H9 (cell line): Measurements from ENCODE around the gene DEFB126. TPM values are rescaled to one million over a fixed set of nuclear protein-coding genes. Genes with fewer than 3 reads are reported as not detected.

Source experiments
- DNase-seq: peaks from one replicate; pipeline ENCODE4 v3.0.0-alpha.2; 2017
- H2AFZ ChIP-seq: one replicate; pipeline ENCODE4 v1.6.1; 2013; ENCODE audit warnings: mild to moderate bottlenecking, low read length, control low read depth, moderate library complexity
- H2AK5ac ChIP-seq: 2 replicates; pipeline ENCODE4 v1.6.1; 2013; ENCODE audit warnings: low read length, control low read depth, mixed read lengths; ENCODE audit not compliant: insufficient read length
- H2BK120ac ChIP-seq: one replicate; pipeline ENCODE4 v1.6.1; 2013; ENCODE audit warnings: low read depth, mild to moderate bottlenecking, low read length, control low read depth, inconsistent platforms; ENCODE audit not compliant: poor library complexity, severe bottlenecking
- H2BK12ac ChIP-seq: 2 replicates; pipeline ENCODE4 v1.6.1; 2013; ENCODE audit warnings: low read length, control low read depth, mixed read lengths, low read depth; ENCODE audit not compliant: insufficient read length
- H2BK15ac ChIP-seq: 2 replicates; pipeline ENCODE4 v1.6.1; 2013; ENCODE audit warnings: low read depth, low read length, control low read depth
- H2BK20ac ChIP-seq: one replicate; pipeline ENCODE4 v1.6.1; 2013; ENCODE audit warnings: low read depth, mild to moderate bottlenecking, low read length, control low read depth, inconsistent platforms; ENCODE audit not compliant: poor library complexity, severe bottlenecking
- H2BK5ac ChIP-seq: 2 replicates; pipeline ENCODE4 v1.6.1; 2013; ENCODE audit warnings: low read length, control low read depth, mixed read lengths; ENCODE audit not compliant: insufficient read length
- H3K14ac ChIP-seq: 2 replicates; pipeline ENCODE4 v1.6.1; 2013; ENCODE audit warnings: low read length, control low read depth; ENCODE audit not compliant: insufficient read depth
- H3K18ac ChIP-seq: 2 replicates; pipeline ENCODE4 v1.6.1; 2013; ENCODE audit warnings: low read depth, mild to moderate bottlenecking, mixed read lengths, low read length, control low read depth; ENCODE audit not compliant: insufficient read length
- H3K23ac ChIP-seq: 2 replicates; pipeline ENCODE4 v1.6.1; 2013; ENCODE audit warnings: low read length, control low read depth, mixed read lengths, low read depth; ENCODE audit not compliant: insufficient read length
- H3K23me2 ChIP-seq: 2 replicates; pipeline ENCODE4 v1.6.1; 2013; ENCODE audit warnings: low read depth, mild to moderate bottlenecking, mixed read lengths, low read length, control low read depth; ENCODE audit not compliant: insufficient read length, poor library complexity, severe bottlenecking
- H3K27ac ChIP-seq: 2 replicates; pipeline ENCODE4 v1.5.1; 2013; ENCODE audit warnings: low read length, control low read depth, mixed read lengths, low read depth; ENCODE audit not compliant: insufficient read length
- H3K27me3 ChIP-seq: 2 replicates; pipeline ENCODE4 v1.6.1; 2013; ENCODE audit warnings: low read length, control low read depth, inconsistent platforms; ENCODE audit not compliant: insufficient read depth
- H3K4ac ChIP-seq: 2 replicates; pipeline ENCODE4 v1.6.1; 2013; ENCODE audit warnings: low read depth, mild to moderate bottlenecking, control low read depth, inconsistent platforms, low read length, moderate library complexity
- H3K4me1 ChIP-seq: 2 replicates; pipeline ENCODE4 v1.6.1; 2013; ENCODE audit warnings: low read length, control low read depth, inconsistent platforms; ENCODE audit not compliant: insufficient read depth
- H3K4me2 ChIP-seq: 2 replicates; pipeline ENCODE4 v1.6.1; 2013; ENCODE audit warnings: low read length, control low read depth, mixed read lengths; ENCODE audit not compliant: insufficient read length, insufficient read depth
- H3K56ac ChIP-seq: 2 replicates; pipeline ENCODE4 v1.6.1; 2013; ENCODE audit warnings: low read depth, mild to moderate bottlenecking, mixed read lengths, low read length, control low read depth; ENCODE audit not compliant: insufficient read length
- H3K79me1 ChIP-seq: 2 replicates; pipeline ENCODE4 v1.6.1; 2013; ENCODE audit warnings: low read depth, mild to moderate bottlenecking, moderate library complexity, low read length, control low read depth, inconsistent platforms; ENCODE audit not compliant: insufficient read depth, poor library complexity, severe bottlenecking
- H3K79me2 ChIP-seq: 2 replicates; pipeline ENCODE4 v1.6.1; 2013; ENCODE audit warnings: low read length, control low read depth, inconsistent platforms; ENCODE audit not compliant: insufficient read depth
- H3K9ac ChIP-seq: 2 replicates; pipeline ENCODE4 v1.6.1; 2013; ENCODE audit warnings: low read length, control low read depth, mixed read lengths; ENCODE audit not compliant: insufficient read length; ENCODE audit errors: extremely low read depth
- H3K9me3 ChIP-seq: one replicate; pipeline ENCODE4 v1.6.1; 2013; ENCODE audit warnings: low read depth, low read length, inconsistent platforms; ENCODE audit not compliant: control insufficient read depth
- H3T11ph ChIP-seq: one replicate; pipeline ENCODE4 v1.6.1; 2013; ENCODE audit warnings: mild to moderate bottlenecking, low read length, control low read depth, inconsistent platforms
- H4K20me1 ChIP-seq: one replicate; pipeline ENCODE4 v1.6.1; 2013; ENCODE audit not compliant: control insufficient read depth, insufficient read length, insufficient read depth
- H4K5ac ChIP-seq: 2 replicates; pipeline ENCODE4 v1.6.1; 2013; ENCODE audit warnings: low read depth, mild to moderate bottlenecking, mixed read lengths, low read length, control low read depth; ENCODE audit not compliant: insufficient read length
- H4K8ac ChIP-seq: replicated peaks from 2 replicates; pipeline ENCODE4 v1.6.1; 2013; ENCODE audit warnings: low read length, control low read depth, mixed read lengths, low read depth; ENCODE audit not compliant: insufficient read length
- H4K91ac ChIP-seq: 2 replicates; pipeline ENCODE4 v1.6.1; 2013; ENCODE audit warnings: low read depth, mild to moderate bottlenecking, moderate library complexity, mixed read lengths, low read length, control low read depth; ENCODE audit not compliant: insufficient read length
- H3K27ac Mint-ChIP-seq, 3 experiments: 2 replicates in 2 of 3; 3 replicates in 1 of 3; pipeline ENCODE4 v1.8.0; 2020 to 2021; ENCODE audit warnings: mixed read lengths in 3 of 3, mild to moderate bottlenecking in 1 of 3, moderate library complexity in 1 of 3
- H3K27me3 Mint-ChIP-seq: 2 replicates; pipeline ENCODE4 v1.8.0; 2021; ENCODE audit warnings: low read depth, mild to moderate bottlenecking, moderate library complexity, mixed read lengths
- H3K36me3 Mint-ChIP-seq, 3 experiments: 2 replicates in 2 of 3; 3 replicates in 1 of 3; pipeline ENCODE4 v1.8.0; 2020 to 2021; ENCODE audit warnings: low read depth in 3 of 3, mixed read lengths in 3 of 3; ENCODE audit not compliant: insufficient read depth in 1 of 3
- H3K4me1 Mint-ChIP-seq, 2 experiments: 2 replicates each; pipeline ENCODE4 v1.8.0; 2020; ENCODE audit warnings: mixed read lengths in 2 of 2
- H3K4me3 Mint-ChIP-seq, 2 experiments: 2 replicates in 1 of 2; 3 replicates in 1 of 2; pipeline ENCODE4 v1.8.0; 2020 to 2021; ENCODE audit warnings: mild to moderate bottlenecking in 2 of 2, mixed read lengths in 2 of 2, moderate library complexity in 1 of 2
- H3K9me3 Mint-ChIP-seq, 2 experiments: 2 replicates in 1 of 2; 3 replicates in 1 of 2; pipeline ENCODE4 v1.8.0; 2020; ENCODE audit warnings: mild to moderate bottlenecking in 2 of 2, mixed read lengths in 2 of 2, moderate library complexity in 1 of 2
- WGBS: extraction: QIAGEN DNeasy Blood & Tissue Kit; methylation state at CpG from one replicate; pipeline ENCODE4 v1.1.7; 2013; ENCODE audit warnings: missing lambda C conversion rate, low lambda C conversion rate, mixed read lengths; ENCODE audit not compliant: insufficient read length; ENCODE audit errors: extremely low coverage; 5-methylcytosine and 5-hydroxymethylcytosine counted together
- total RNA-seq: library from RNA; stranded (reverse); gene quantifications from 2 replicates; pipeline ENCODE4 v1.2.1, GENCODE V29; 2021
- TF ChIP-seq, protein P1 (sequence below): fragments of 200-600 bp; sonication (generic); conservative IDR thresholded peaks from 3 replicates; pipeline ENCODE4 v1.8.0; 2021; ENCODE audit warnings: antibody characterized with exemption, mild to moderate bottlenecking

The DEFB126 gene
- total RNA-seq, 1 experiment from 2014 or later, result not detected

DNA sequence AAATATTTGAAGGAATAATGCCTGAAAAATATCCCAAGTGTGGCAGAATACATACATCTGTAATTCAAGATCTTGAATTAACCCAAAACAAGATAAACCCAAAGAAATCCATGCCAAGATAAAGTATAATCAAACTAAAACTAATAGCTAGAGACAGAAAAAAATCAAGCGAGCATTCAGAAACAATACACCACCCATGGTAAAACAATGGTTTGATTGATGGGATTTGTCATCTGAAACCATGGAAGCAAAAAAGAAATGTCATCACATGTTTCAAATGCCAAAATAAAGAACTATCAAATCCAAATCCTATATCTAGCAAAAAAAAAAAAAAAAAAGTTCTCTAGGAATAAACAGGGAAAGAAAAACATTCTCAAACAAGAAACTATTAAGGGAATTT is 9.7 kb downstream of the DEFB126 start:
- Mint-ChIP-seq H3K36me3 (no peaks in the 10 kb centered on the region), H3K27me3 (peaks cover 36% of the 10 kb centered on the region)

More for the DNA sequence above, 9.7 kb downstream of the DEFB126 start:
- Histone ChIP-seq H4K5ac (no peak overlapping the region), H2BK120ac (no peak overlapping the region), H3K27me3 (no peaks in the 10 kb centered on the region), H3K14ac (no peak overlapping the region), H3K79me1 (no peaks in the 10 kb centered on the region), H3K23ac (no peak overlapping the region), H2AK5ac (no peak overlapping the region), H2BK12ac (no peak overlapping the region), H3K9me3 (peaks cover 52% of the 10 kb centered on the region), H3K56ac (no peak overlapping the region), H3K23me2 (no peaks in the 10 kb centered on the region), H4K91ac (no peak overlapping the region), H3K18ac (no peak overlapping the region), H3K4ac (no peak overlapping the region), H4K8ac (no peak overlapping the region), H4K20me1 (no peaks in the 10 kb centered on the region), H2AFZ (no peak overlapping the region), H3K9ac (no peak overlapping the region), H2BK20ac (no peak overlapping the region), H2BK5ac (no peak overlapping the region), H3K4me2 (no peak overlapping the region), H3T11ph (no peak overlapping the region), H2BK15ac (no peak overlapping the region), H3K27ac (no peak overlapping the region), H3K79me2 (no peaks in the 10 kb centered on the region), H3K4me1 (no peaks in the 10 kb centered on the region)
- no peak for DNase-seq
- no CpG with 5 or more reads among the region's 1 CpG for WGBS
- Mint-ChIP-seq H3K9me3 (peaks cover 0 to 89% of the 10 kb centered on the region in 2 experiments; a peak in 2 of 5 replicates), H3K4me3 (no peak overlapping the region), H3K4me1 (no peaks in the 10 kb centered on the region), H3K27ac (no peak overlapping the region)
- TF ChIP-seq, protein P1, sequence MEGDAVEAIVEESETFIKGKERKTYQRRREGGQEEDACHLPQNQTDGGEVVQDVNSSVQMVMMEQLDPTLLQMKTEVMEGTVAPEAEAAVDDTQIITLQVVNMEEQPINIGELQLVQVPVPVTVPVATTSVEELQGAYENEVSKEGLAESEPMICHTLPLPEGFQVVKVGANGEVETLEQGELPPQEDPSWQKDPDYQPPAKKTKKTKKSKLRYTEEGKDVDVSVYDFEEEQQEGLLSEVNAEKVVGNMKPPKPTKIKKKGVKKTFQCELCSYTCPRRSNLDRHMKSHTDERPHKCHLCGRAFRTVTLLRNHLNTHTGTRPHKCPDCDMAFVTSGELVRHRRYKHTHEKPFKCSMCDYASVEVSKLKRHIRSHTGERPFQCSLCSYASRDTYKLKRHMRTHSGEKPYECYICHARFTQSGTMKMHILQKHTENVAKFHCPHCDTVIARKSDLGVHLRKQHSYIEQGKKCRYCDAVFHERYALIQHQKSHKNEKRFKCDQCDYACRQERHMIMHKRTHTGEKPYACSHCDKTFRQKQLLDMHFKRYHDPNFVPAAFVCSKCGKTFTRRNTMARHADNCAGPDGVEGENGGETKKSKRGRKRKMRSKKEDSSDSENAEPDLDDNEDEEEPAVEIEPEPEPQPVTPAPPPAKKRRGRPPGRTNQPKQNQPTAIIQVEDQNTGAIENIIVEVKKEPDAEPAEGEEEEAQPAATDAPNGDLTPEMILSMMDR, result no peak
